Endothelial cell of umbilical vein (primary cell): ENCODE results near the gene FUT8. TPM values are rescaled to one million over a fixed set of nuclear protein-coding genes. Genes with fewer than 3 reads are reported as not detected.

ENCODE experiments used
- BruUV-seq: library from RNA; stranded (reverse); fragments of 400-500 nt; replicated peaks from 2 replicates; lab custom pipeline; 2021; lab: Mats Ljungman, UMichigan
- CTCF ChIA-PET: fragments of 300-600, 350-600 bp; sonication (Branson Sonifier 250); formaldehyde crosslinking; loops from one replicate; lab custom pipeline; 2021; ENCODE audit warnings: antibody characterized with exemption, inconsistent platforms; lab: Charles Lee
- POLR2A ChIA-PET: fragments of 300-600, 350-600 bp; sonication (Branson Sonifier 250); formaldehyde crosslinking; loops from one replicate; lab custom pipeline; 2021; ENCODE audit warnings: antibody characterized with exemption, inconsistent platforms; lab: Charles Lee
- DNase-seq: peaks from one replicate; pipeline ENCODE4 v3.0.0-alpha.2; 2011; ENCODE audit warnings: low read depth, low spot score
- FAIRE-seq: peaks from 2 replicates; lab custom pipeline; 2011; peaks lifted over from hg19 to GRCh38; lab: Jason Lieb, UNC
- H2AFZ ChIP-seq: 2 replicates; pipeline ENCODE4 v1.6.0; 2012; ENCODE audit warnings: low read depth, low read length, control low read depth, inconsistent platforms
- H3K27ac ChIP-seq: 2 replicates; pipeline ENCODE4 v1.5.1; 2011; ENCODE audit warnings: low read depth, mild to moderate bottlenecking, control low read depth, low read length, moderate library complexity; ENCODE audit not compliant: insufficient read depth
- H3K27me3 ChIP-seq, 2 experiments: 2 replicates each; pipeline versions ENCODE4 v1.6.0 to v1.6.1; 2011; ENCODE audit warnings: low read length in 2 of 2, mixed read lengths in 1 of 2; ENCODE audit not compliant: control insufficient read depth in 2 of 2, insufficient read depth in 2 of 2
- H3K36me3 ChIP-seq, 2 experiments: 2 replicates in 1 of 2; 3 replicates in 1 of 2; pipeline ENCODE4 v1.5.1; 2011; ENCODE audit warnings: low read length in 2 of 2, mild to moderate bottlenecking in 1 of 2, moderate library complexity in 1 of 2; ENCODE audit not compliant: control insufficient read depth in 2 of 2, insufficient read depth in 2 of 2; ENCODE audit errors: extremely low read depth in 1 of 2
- H3K4me1 ChIP-seq: 3 replicates; pipeline ENCODE4 v1.5.1; 2011; ENCODE audit warnings: mild to moderate bottlenecking, low read length; ENCODE audit not compliant: control insufficient read depth, insufficient read depth; ENCODE audit errors: extremely low read depth
- H3K4me2 ChIP-seq: 2 replicates; pipeline ENCODE4 v1.6.1; 2011; ENCODE audit warnings: low read length, control low read depth, mixed read lengths; ENCODE audit not compliant: insufficient read depth
- H3K4me3 ChIP-seq, 3 experiments: fragments of 200-600 bp in 1 of 3; sonication (generic), shearing (Covaris generic) in 1 of 3; replicated peaks in 1 of 3; 2 replicates each; pipeline ENCODE4 v1.5.1; 2011 to 2016; ENCODE audit warnings: control low read depth in 3 of 3, low read length in 3 of 3, mild to moderate bottlenecking in 2 of 3, inconsistent platforms in 1 of 3, low read depth in 1 of 3, moderate library complexity in 1 of 3; ENCODE audit not compliant: insufficient read depth in 1 of 3
- H3K79me2 ChIP-seq: 2 replicates; pipeline ENCODE4 v1.6.0; 2012; ENCODE audit warnings: low read length, inconsistent platforms; ENCODE audit not compliant: control insufficient read depth, insufficient read depth
- H3K9ac ChIP-seq: replicated peaks from 2 replicates; pipeline ENCODE3; 2011; ENCODE audit warnings: low read length, control low read depth; ENCODE audit not compliant: insufficient read depth; ENCODE audit errors: extremely low read depth
- H3K9me1 ChIP-seq: replicated peaks from 3 replicates; pipeline ENCODE4 v1.6.0; 2011; ENCODE audit warnings: mild to moderate bottlenecking, low read length; ENCODE audit not compliant: control insufficient read depth, insufficient read depth; ENCODE audit errors: extremely low read depth
- H3K9me3 ChIP-seq: replicated peaks from 2 replicates; pipeline ENCODE4 v1.5.1; 2012; ENCODE audit warnings: low read length, inconsistent platforms; ENCODE audit not compliant: control insufficient read depth, insufficient read depth
- H4K20me1 ChIP-seq: replicated peaks from 2 replicates; pipeline ENCODE3; 2011; ENCODE audit warnings: mild to moderate bottlenecking, low read length; ENCODE audit not compliant: control insufficient read depth, insufficient read depth; ENCODE audit errors: extremely low read depth
- EZH2 ChIP-seq: IDR thresholded peaks from 2 replicates; pipeline ENCODE4 v1.6.1; 2012; ENCODE audit warnings: borderline replicate concordance, low read depth, mild to moderate bottlenecking, moderate library complexity, low read length, inconsistent platforms; ENCODE audit not compliant: severe bottlenecking
- FOS ChIP-seq: IDR thresholded peaks from 2 replicates; pipeline ENCODE4 v1.6.1; 2011; ENCODE audit warnings: mild to moderate bottlenecking, low read length, moderate library complexity, borderline replicate concordance; ENCODE audit not compliant: insufficient read depth
- GATA2 ChIP-seq: IDR thresholded peaks from 2 replicates; pipeline ENCODE4 v1.7.0; 2011; ENCODE audit warnings: low read depth, mild to moderate bottlenecking, moderate library complexity, mixed read lengths, low read length; ENCODE audit not compliant: insufficient read length, insufficient read depth
- JUN ChIP-seq: IDR thresholded peaks from 2 replicates; pipeline ENCODE4 v1.6.1; 2011; ENCODE audit warnings: borderline replicate concordance, low read depth; ENCODE audit not compliant: insufficient read length, insufficient read depth
- MYC ChIP-seq: IDR thresholded peaks from one replicate; pipeline ENCODE4 v1.6.1; 2011; ENCODE audit warnings: mild to moderate bottlenecking, low read depth, low read length
- POLR2A ChIP-seq: IDR thresholded peaks from 2 replicates; pipeline ENCODE4 v1.6.1; 2012; ENCODE audit warnings: low read depth, mild to moderate bottlenecking, control low read depth, low read length
- POLR2AphosphoS5 ChIP-seq: IDR thresholded peaks from 2 replicates; pipeline ENCODE4 v1.6.1; 2012; ENCODE audit warnings: low read depth, mild to moderate bottlenecking, control low read depth, low read length, moderate library complexity; ENCODE audit not compliant: insufficient read depth
- dilution Hi-C: fragments of 300-500 bp; cut with MboI; formaldehyde crosslinking; loops from one replicate; pipeline ENCODE4 v1.15.0; 2019; ENCODE audit warnings: low sequenced_read_pairs; ENCODE audit not compliant: extremely low pct_ligation_motif_present
- intact Hi-C: fragments of 100-400 bp; cut with micrococcal nuclease; formaldehyde crosslinking; loops from one replicate; pipeline ENCODE4 v1.10.0; 2022
- polyA plus RNA-seq, 4 experiments: library from polyadenylated mRNA; depleted of rRNA in 3 of 4; stranded (reverse) in 3 of 4; unstranded in 1 of 4; fragments of >200 nt; gene quantifications; 2 replicates each; pipeline versions ENCODE4 v1.2.1 to v1.2.3, GENCODE V29; 2011 to 2012; ENCODE audit warnings: missing spikeins in 1 of 4
- total RNA-seq: library from RNA; stranded (reverse); gene quantifications from 2 replicates; pipeline ENCODE4 v1.2.3, GENCODE V29; 2021
- TF ChIP-seq, protein P1 (sequence below): IDR thresholded peaks from 2 replicates; pipeline ENCODE4 v1.6.1; 2011; ENCODE audit not compliant: insufficient read depth, insufficient read length
- TF ChIP-seq, protein P2 (sequence below), 2 donors: IDR thresholded peaks; 1 replicate in 1 of 2; 2 replicates in 1 of 2; pipeline ENCODE4 v1.5.1; 2011; ENCODE audit warnings: low read length in 2 of 2, mild to moderate bottlenecking in 2 of 2, moderate library complexity in 2 of 2, control low read depth in 1 of 2, inconsistent platforms in 1 of 2, low read depth in 1 of 2; ENCODE audit not compliant: insufficient read depth in 1 of 2; ENCODE audit errors: extremely low read depth in 1 of 2

Gene FUT8
- total and polyA plus RNA-seq, 2 donors (not counting 3 experiments of a cell fraction or from before 2014, with no cell fraction given), result 16.7 to 38.8 TPM

- dilution Hi-C loops, result no loop called here
- Histone ChIP-seq H3K36me3 (no peaks in the 10 kb centered on the region), H3K9me1 (no peaks in the 10 kb centered on the region), H3K9ac (no peak overlapping the region), H2AFZ (no peak overlapping the region), H3K27me3 (no peaks in the 10 kb centered on the region), H3K4me3 (no peak overlapping the region), H3K9me3 (no peaks in the 10 kb centered on the region), H4K20me1 (no peaks in the 10 kb centered on the region), H3K27ac (no peak overlapping the region), H3K4me1 (no peaks in the 10 kb centered on the region), H3K4me2 (no peak overlapping the region), H3K79me2 (no peaks in the 10 kb centered on the region)
- BruUV-seq, result no TSS peak
- intact Hi-C loops, result no loop called here
- DNase-seq, result no peak
- no peak for FAIRE-seq
- ChIA-PET POLR2A (no interaction called here), CTCF (interaction anchor here (1.3 kb wide), 1 partner anchor 10 kb away, joined by 3 read pairs; no protein-coding TSS in a partner anchor)
- TF ChIP-seq JUN (no peak), FOS (no peak), POLR2A (no peak), GATA2 (no peak), MYC (no peak), EZH2 (no peak), POLR2AphosphoS5 (no peak)
- TF ChIP-seq, protein P1, sequence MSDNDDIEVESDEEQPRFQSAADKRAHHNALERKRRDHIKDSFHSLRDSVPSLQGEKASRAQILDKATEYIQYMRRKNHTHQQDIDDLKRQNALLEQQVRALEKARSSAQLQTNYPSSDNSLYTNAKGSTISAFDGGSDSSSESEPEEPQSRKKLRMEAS, result no peak
- TF ChIP-seq, protein P2, sequence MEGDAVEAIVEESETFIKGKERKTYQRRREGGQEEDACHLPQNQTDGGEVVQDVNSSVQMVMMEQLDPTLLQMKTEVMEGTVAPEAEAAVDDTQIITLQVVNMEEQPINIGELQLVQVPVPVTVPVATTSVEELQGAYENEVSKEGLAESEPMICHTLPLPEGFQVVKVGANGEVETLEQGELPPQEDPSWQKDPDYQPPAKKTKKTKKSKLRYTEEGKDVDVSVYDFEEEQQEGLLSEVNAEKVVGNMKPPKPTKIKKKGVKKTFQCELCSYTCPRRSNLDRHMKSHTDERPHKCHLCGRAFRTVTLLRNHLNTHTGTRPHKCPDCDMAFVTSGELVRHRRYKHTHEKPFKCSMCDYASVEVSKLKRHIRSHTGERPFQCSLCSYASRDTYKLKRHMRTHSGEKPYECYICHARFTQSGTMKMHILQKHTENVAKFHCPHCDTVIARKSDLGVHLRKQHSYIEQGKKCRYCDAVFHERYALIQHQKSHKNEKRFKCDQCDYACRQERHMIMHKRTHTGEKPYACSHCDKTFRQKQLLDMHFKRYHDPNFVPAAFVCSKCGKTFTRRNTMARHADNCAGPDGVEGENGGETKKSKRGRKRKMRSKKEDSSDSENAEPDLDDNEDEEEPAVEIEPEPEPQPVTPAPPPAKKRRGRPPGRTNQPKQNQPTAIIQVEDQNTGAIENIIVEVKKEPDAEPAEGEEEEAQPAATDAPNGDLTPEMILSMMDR (IDR thresholded peaks at IDR 0.05; ENCODE audit: extremely low read depth in 1 of 2, insufficient read depth in 1 of 2, low read depth in 1 of 2, low read length in 2 of 2), result no peak
Measured at GRCh38 chr14:65387628-65388027, 24.9 kb upstream of the FUT8 start.
